Natural killer cell (primary cell): ENCODE measurements around the gene PCK1. TPM values are rescaled to one million over a fixed set of nuclear protein-coding genes. Genes with fewer than 3 reads are reported as not detected.

ENCODE experiments used
- ATAC-seq, 3 donors: fragments of 150-1000 bp in 2 of 3; fragments of 200-7000 bp in 1 of 3; cut with Tn5 transposase; 1 replicate in 1 of 3; 2 replicates in 2 of 3; pipeline ENCODE4 v1.10.0; 2021; ENCODE audit warnings: mild to moderate bottlenecking in 2 of 3, moderate library complexity in 2 of 3
- DNase-seq, 2 donors: peaks; one replicate each; pipeline versions ENCODE4 v3.0.0 to v3.0.0-alpha.2; 2013 to 2021; ENCODE audit warnings: mixed read lengths in 1 of 2
- H3K27ac ChIP-seq: one replicate; pipeline ENCODE4 v1.5.1; 2013; ENCODE audit warnings: mild to moderate bottlenecking, low read length
- H3K27me3 ChIP-seq: one replicate; pipeline ENCODE4 v1.6.1; 2013; ENCODE audit warnings: low read length; ENCODE audit not compliant: control insufficient read depth, insufficient read depth
- H3K36me3 ChIP-seq: one replicate; pipeline ENCODE4 v1.6.1; 2013; ENCODE audit warnings: low read length; ENCODE audit not compliant: control insufficient read depth, insufficient read depth
- H3K4me1 ChIP-seq: one replicate; pipeline ENCODE4 v1.6.1; 2013; ENCODE audit warnings: low read length; ENCODE audit not compliant: control insufficient read depth, insufficient read depth
- H3K4me3 ChIP-seq: one replicate; pipeline ENCODE4 v1.5.1; 2013; ENCODE audit warnings: low read length
- H3K9me3 ChIP-seq: one replicate; pipeline ENCODE4 v1.6.1; 2013; ENCODE audit warnings: low read length; ENCODE audit not compliant: control insufficient read depth, insufficient read depth
- H3K27ac Mint-ChIP-seq, 2 donors: one replicate each; pipeline ENCODE4 v1.8.0; 2022; ENCODE audit warnings: mild to moderate bottlenecking in 2 of 2, mixed read lengths in 2 of 2, moderate library complexity in 1 of 2
- H3K27me3 Mint-ChIP-seq, 2 donors: one replicate each; pipeline ENCODE4 v1.8.0; 2022; ENCODE audit warnings: low read depth in 2 of 2, mixed read lengths in 2 of 2
- H3K36me3 Mint-ChIP-seq: one replicate; pipeline ENCODE4 v1.8.0; 2022; ENCODE audit warnings: mixed read lengths
- H3K4me1 Mint-ChIP-seq, 2 donors: one replicate each; pipeline ENCODE4 v1.8.0; 2022; ENCODE audit warnings: mixed read lengths in 2 of 2
- H3K4me3 Mint-ChIP-seq: one replicate; pipeline ENCODE4 v1.8.0; 2022; ENCODE audit warnings: mild to moderate bottlenecking, moderate library complexity, mixed read lengths
- H3K9me3 Mint-ChIP-seq, 2 donors: one replicate each; pipeline ENCODE4 v1.8.0; 2022; ENCODE audit warnings: mixed read lengths in 2 of 2
- CTCF ChIP-seq: fragments of 200-600 bp; IDR thresholded peaks from one replicate; pipeline ENCODE4 v1.8.0; 2022; ENCODE audit warnings: antibody characterized with exemption
- WGBS: methylation state at CpG from one replicate; pipeline ENCODE4 v1.1.7; 2013; ENCODE audit warnings: missing lambda C conversion rate; ENCODE audit not compliant: insufficient coverage; 5-methylcytosine and 5-hydroxymethylcytosine counted together
- intact Hi-C: fragments of 100-400 bp; cut with micrococcal nuclease; formaldehyde crosslinking; loops from one replicate; pipeline ENCODE4 v1.14.2; 2022
- total RNA-seq, 4 donors: library from RNA; stranded (reverse); fragments of 120-200 nt in 1 of 4; gene quantifications; one replicate each; pipeline versions ENCODE4 v1.2.3 to v1.2.4, GENCODE V29; 2013 to 2022

PCK1 gene
- total RNA-seq, 3 donors from 2014 or later (not counting 1 experiment from before 2014, with no cell fraction given), result not detected

- no peaks in the 10 kb centered on the region for H3K36me3 ChIP-seq
- Mint-ChIP-seq H3K27ac (no peak overlapping the region), H3K4me3 (no peak overlapping the region), H3K9me3 (no peaks in the 10 kb centered on the region), H3K4me1 (no peaks in the 10 kb centered on the region), H3K36me3 (no peaks in the 10 kb centered on the region), H3K27me3 (peaks cover 14 to 40% of the 10 kb centered on the region in 2 donors)
- no peaks in the 10 kb centered on the region for H3K4me1 ChIP-seq
- no peaks in the 10 kb centered on the region for H3K27me3 ChIP-seq
- no peak overlapping the region for H3K27ac ChIP-seq
- DNase-seq (no peak), ATAC-seq (no peak)
- WGBS, result 86% methylated on average over 9 of the region's 9 CpGs
- no peak for TF ChIP-seq CTCF
- no peaks in the 10 kb centered on the region for H3K9me3 ChIP-seq
- H3K4me3 ChIP-seq, result no peak overlapping the region
- intact Hi-C loops, result no loop called here
Measured at GRCh38 chr20:57557926-57558613, 2.8 kb upstream of the PCK1 start.

- Mint-ChIP-seq H3K9me3 (no peaks in the 10 kb centered on the region), H3K4me1 (no peaks in the 10 kb centered on the region), H3K27ac (no peak overlapping the region), H3K36me3 (no peaks in the 10 kb centered on the region), H3K27me3 (peaks cover 13 to 40% of the 10 kb centered on the region in 2 donors), H3K4me3 (no peak overlapping the region)
- no peak for TF ChIP-seq CTCF
- H3K27ac ChIP-seq, result no peak overlapping the region
- ATAC-seq (no peak), DNase-seq (no peak)
- H3K36me3 ChIP-seq, result no peaks in the 10 kb centered on the region
- 80% methylated on average over 15 of the region's 15 CpGs for WGBS
- intact Hi-C loops, result no loop called here
- no peaks in the 10 kb centered on the region for H3K4me1 ChIP-seq
- H3K4me3 ChIP-seq, result no peak overlapping the region
- no peaks in the 10 kb centered on the region for H3K27me3 ChIP-seq
- H3K9me3 ChIP-seq, result no peaks in the 10 kb centered on the region
Measured at GRCh38 chr20:57558614-57559288, 2.2 kb upstream of the PCK1 start.

- WGBS, result 92% methylated on average over 10 of the region's 10 CpGs
- Mint-ChIP-seq H3K4me1 (no peaks in the 10 kb centered on the region), H3K4me3 (no peak overlapping the region)
Measured at GRCh38 chr20:57559289-57559634, 1.6 kb upstream of the PCK1 start.

More at GRCh38 chr20:57559289-57559634, 1.6 kb upstream of the PCK1 start:
- intact Hi-C loops, result no loop called here
- DNase-seq, result no peak
- TF ChIP-seq CTCF, result no peak
- Histone ChIP-seq H3K27ac (no peak overlapping the region), H3K9me3 (no peaks in the 10 kb centered on the region), H3K4me1 (no peaks in the 10 kb centered on the region), H3K36me3 (no peaks in the 10 kb centered on the region), H3K27me3 (no peaks in the 10 kb centered on the region), H3K4me3 (no peak overlapping the region)
- ATAC-seq, result no peak
- no peaks in the 10 kb centered on the region for H3K9me3 Mint-ChIP-seq
- no peak overlapping the region for H3K27ac Mint-ChIP-seq
- H3K36me3 Mint-ChIP-seq, result no peaks in the 10 kb centered on the region
- peaks cover 11 to 40% of the 10 kb centered on the region in 2 donors for H3K27me3 Mint-ChIP-seq
